Measurements from ENCODE around the gene GOLGA6L26.
"Not testable (repeated sequence)": the region's sequence is repeated elsewhere in the genome, so short reads cannot be mapped to it uniquely, and the experiment has no call there.

GOLGA6L26 gene

GRCh38 chr15:23334096-23334495 lies at the start of gene GOLGA6L26:
GOLGA6L26 (minus strand) TSS chr15:23334196; CDS start chr15:23334135, 61 bp downstream.
- not testable (repeated sequence) for DNase-seq

GRCh38 chr15:23381192-23381591 lies 47.2 kb upstream of the GOLGA6L26 start:
- not testable (repeated sequence) for DNase-seq

GRCh38 chr15:23380700-23381099 lies 46.7 kb upstream of the GOLGA6L26 start:
- DNase-seq = not testable (repeated sequence)

GRCh38 chr15:23378946-23379345 lies 45.0 kb upstream of the GOLGA6L26 start:
- not testable (repeated sequence) for DNase-seq

- DNase-seq = not testable (repeated sequence)
These were observed 40.2 kb upstream of the GOLGA6L26 start for GRCh38 chr15:23374226-23374625.

GRCh38 chr15:23372891-23373600 lies 39.0 kb upstream of the GOLGA6L26 start:
- not testable (repeated sequence) for DNase-seq

GRCh38 chr15:23372284-23372683 lies 38.3 kb upstream of the GOLGA6L26 start:
- DNase-seq = no peak

GRCh38 chr15:23371868-23372267 lies 37.9 kb upstream of the GOLGA6L26 start:
- DNase-seq = not testable (repeated sequence)

- not testable (repeated sequence) for DNase-seq
These were observed 37.1 kb upstream of the GOLGA6L26 start for GRCh38 chr15:23371134-23371533.

GRCh38 chr15:23370578-23370977 lies 36.6 kb upstream of the GOLGA6L26 start:
- no peak for DNase-seq

- not testable (repeated sequence) for DNase-seq
These were observed 30.3 kb upstream of the GOLGA6L26 start for GRCh38 chr15:23364261-23364660.

- not testable (repeated sequence) for DNase-seq
These were observed 28.6 kb upstream of the GOLGA6L26 start for GRCh38 chr15:23362622-23363021.

- not testable (repeated sequence) for DNase-seq
These were observed 20.5 kb upstream of the GOLGA6L26 start, which contains the start of gene GOLGA8S for GRCh38 chr15:23354448-23354847. GOLGA8S (plus strand) TSS chr15:23354748; CDS start chr15:23354810, 62 bp downstream.

GRCh38 chr15:23311233-23311632 lies 22.8 kb downstream of the GOLGA6L26 start:
- DNase-seq = not testable (repeated sequence)

GRCh38 chr15:23305921-23306320 lies 28.1 kb downstream of the GOLGA6L26 start:
- DNase-seq = not testable (repeated sequence)

- not testable (repeated sequence) for DNase-seq
These were observed 29.2 kb downstream of the GOLGA6L26 start for GRCh38 chr15:23304805-23305204.

GRCh38 chr15:23304267-23304666 lies 29.7 kb downstream of the GOLGA6L26 start:
- DNase-seq = not testable (repeated sequence)

- DNase-seq = not testable (repeated sequence)
These were observed 30.3 kb downstream of the GOLGA6L26 start for GRCh38 chr15:23303654-23304053.

GRCh38 chr15:23303246-23303645 lies 30.8 kb downstream of the GOLGA6L26 start:
- DNase-seq = not testable (repeated sequence)
